Right hindlimb (tissue), 1 donor: ENCODE measurements around the gene SELENON.

Source experiments
- DNase-seq: peaks from one replicate; pipeline ENCODE4 v3.0.0-alpha.2; 2018

Gene SELENON

GRCh38 chr1:25770541-25771220 lies 29.3 kb upstream of the SELENON start:
- DNase-seq: no peak

GRCh38 chr1:25771221-25772114 lies 28.5 kb upstream of the SELENON start:
- DNase-seq: peak; percentile 52

- DNase-seq: no peak
Measured at GRCh38 chr1:25772164-25772563, 27.8 kb upstream of the SELENON start.

GRCh38 chr1:25772692-25773245 lies 27.2 kb upstream of the SELENON start:
- no peak for DNase-seq

GRCh38 chr1:25773441-25774125 lies 26.4 kb upstream of the SELENON start:
- DNase-seq: no peak

- DNase-seq: no peak
Measured at GRCh38 chr1:25774206-25774803, 25.7 kb upstream of the SELENON start.

- no peak for DNase-seq
Measured at GRCh38 chr1:25774921-25775771, 24.8 kb upstream of the SELENON start.

GRCh38 chr1:25779388-25779787 lies 20.6 kb upstream of the SELENON start:
- no peak for DNase-seq

GRCh38 chr1:25779894-25780293 lies 20.1 kb upstream of the SELENON start:
- DNase-seq: no peak

- peak; percentile 63 for DNase-seq
Measured at GRCh38 chr1:25780318-25781129, 19.5 kb upstream of the SELENON start.

GRCh38 chr1:25781130-25781433 lies 18.9 kb upstream of the SELENON start:
- no peak for DNase-seq

- no peak for DNase-seq
Measured at GRCh38 chr1:25782608-25783201, 17.3 kb upstream of the SELENON start.

- no peak for DNase-seq
Measured at GRCh38 chr1:25784575-25785051, 15.4 kb upstream of the SELENON start.

- DNase-seq: no peak
Measured at GRCh38 chr1:25785333-25786067, 14.5 kb upstream of the SELENON start.

- peak; percentile 49 for DNase-seq
Measured at GRCh38 chr1:25786887-25787759, 12.9 kb upstream of the SELENON start.

GRCh38 chr1:25787760-25788166 lies 12.2 kb upstream of the SELENON start:
- no peak for DNase-seq

GRCh38 chr1:25790472-25790871 lies 9.5 kb upstream of the SELENON start:
- no peak for DNase-seq

- no peak for DNase-seq
Measured at GRCh38 chr1:25792115-25792514, 7.9 kb upstream of the SELENON start.
